Activated CD4-positive, alpha-beta T cell treated with anti-CD3 and anti-CD28 coated beads, Interleukin-2, amount 10 ng/mL, durations not matched to agents 24 days and 14 days (primary cell): ENCODE data around the gene MICOS13. TPM values are rescaled to one million over a fixed set of nuclear protein-coding genes. Genes with fewer than 3 reads are reported as not detected.

ENCODE experiments used
- DNase-seq: peaks from one replicate; pipeline ENCODE4 v3.0.0; 2022
- H3K27ac Mint-ChIP-seq: one replicate; pipeline ENCODE4 v1.8.0; 2022; ENCODE audit warnings: mild to moderate bottlenecking, mixed read lengths
- H3K27me3 Mint-ChIP-seq: one replicate; pipeline ENCODE4 v1.8.0; 2022; ENCODE audit warnings: mixed read lengths
- H3K36me3 Mint-ChIP-seq: one replicate; pipeline ENCODE4 v1.8.0; 2022; ENCODE audit warnings: low read depth, mild to moderate bottlenecking, mixed read lengths
- H3K4me1 Mint-ChIP-seq: one replicate; pipeline ENCODE4 v1.8.0; 2021; ENCODE audit warnings: mixed read lengths
- H3K4me3 Mint-ChIP-seq: one replicate; pipeline ENCODE4 v1.8.0; 2022; ENCODE audit warnings: mild to moderate bottlenecking, moderate library complexity, mixed read lengths
- H3K9me3 Mint-ChIP-seq: one replicate; pipeline ENCODE4 v1.8.0; 2021; ENCODE audit warnings: mixed read lengths
- intact Hi-C: fragments of 100-400 bp; cut with micrococcal nuclease; formaldehyde crosslinking; loops from one replicate; pipeline ENCODE4 v1.15.1; 2023
- total RNA-seq: library from RNA; stranded (reverse); gene quantifications from 2 replicates; pipeline ENCODE4 v1.2.3, GENCODE V29; 2022

Gene MICOS13
- total RNA-seq, 1 donor from 2014 or later = 56.2 TPM

- H3K4me1 Mint-ChIP-seq = no peaks in the 10 kb centered on the region
- H3K36me3 Mint-ChIP-seq = peaks cover 69% of the 10 kb centered on the region
- H3K4me3 Mint-ChIP-seq = no peak overlapping the region
- no peaks in the 10 kb centered on the region for H3K27me3 Mint-ChIP-seq
- intact Hi-C loops = no loop called here
- no peaks in the 10 kb centered on the region for H3K9me3 Mint-ChIP-seq
- no peak for DNase-seq
- H3K27ac Mint-ChIP-seq = no peak overlapping the region
Measured at GRCh38 chr19:5652261-5652660, 28.1 kb downstream of the MICOS13 start.

- no peak overlapping the region for H3K4me3 Mint-ChIP-seq
- peaks cover 75% of the 10 kb centered on the region for H3K36me3 Mint-ChIP-seq
- no peaks in the 10 kb centered on the region for H3K27me3 Mint-ChIP-seq
- H3K27ac Mint-ChIP-seq = no peak overlapping the region
- intact Hi-C loops = no loop called here
- no peak for DNase-seq
- no peaks in the 10 kb centered on the region for H3K4me1 Mint-ChIP-seq
- H3K9me3 Mint-ChIP-seq = no peaks in the 10 kb centered on the region
Measured at GRCh38 chr19:5651361-5651760, 29.0 kb downstream of the MICOS13 start.

GRCh38 chr19:5648464-5648863 lies 31.9 kb downstream of the MICOS13 start:
- no peaks in the 10 kb centered on the region for H3K9me3 Mint-ChIP-seq
- H3K4me1 Mint-ChIP-seq = peaks cover 2% of the 10 kb centered on the region
- no peak overlapping the region for H3K27ac Mint-ChIP-seq
- no peak for DNase-seq
- H3K27me3 Mint-ChIP-seq = no peaks in the 10 kb centered on the region
- intact Hi-C loops = no loop called here
- H3K36me3 Mint-ChIP-seq = peaks cover 80% of the 10 kb centered on the region
- no peak overlapping the region for H3K4me3 Mint-ChIP-seq

- H3K36me3 Mint-ChIP-seq = peaks cover 80% of the 10 kb centered on the region
- no peaks in the 10 kb centered on the region for H3K9me3 Mint-ChIP-seq
- intact Hi-C loops = no loop called here
- no peak for DNase-seq
- H3K4me1 Mint-ChIP-seq = peaks cover 4% of the 10 kb centered on the region
- H3K27ac Mint-ChIP-seq = no peak overlapping the region
- no peaks in the 10 kb centered on the region for H3K27me3 Mint-ChIP-seq
- no peak overlapping the region for H3K4me3 Mint-ChIP-seq
Measured at GRCh38 chr19:5646703-5647102, 33.6 kb downstream of the MICOS13 start.

- no peak overlapping the region for H3K27ac Mint-ChIP-seq
- no peaks in the 10 kb centered on the region for H3K9me3 Mint-ChIP-seq
- peaks cover 9% of the 10 kb centered on the region for H3K4me1 Mint-ChIP-seq
- H3K4me3 Mint-ChIP-seq = no peak overlapping the region
- no peak for DNase-seq
- H3K36me3 Mint-ChIP-seq = peaks cover 74% of the 10 kb centered on the region
- intact Hi-C loops = no loop called here
- H3K27me3 Mint-ChIP-seq = no peaks in the 10 kb centered on the region
Measured at GRCh38 chr19:5645409-5645808, 34.9 kb downstream of the MICOS13 start.

- Mint-ChIP-seq H3K36me3 (peaks cover 71% of the 10 kb centered on the region), H3K4me1 (peaks cover 9% of the 10 kb centered on the region), H3K27ac (no peak overlapping the region), H3K27me3 (no peaks in the 10 kb centered on the region), H3K9me3 (no peaks in the 10 kb centered on the region), H3K4me3 (no peak overlapping the region)
- intact Hi-C loops = no loop called here
- no peak for DNase-seq
Measured at GRCh38 chr19:5644037-5644436, 36.3 kb downstream of the MICOS13 start.

- DNase-seq = no peak
- intact Hi-C loops = no loop called here
- Mint-ChIP-seq H3K27me3 (no peaks in the 10 kb centered on the region), H3K9me3 (no peaks in the 10 kb centered on the region), H3K36me3 (peaks cover 68% of the 10 kb centered on the region), H3K4me1 (peaks cover 11% of the 10 kb centered on the region), H3K27ac (no peak overlapping the region), H3K4me3 (no peak overlapping the region)
Measured at GRCh38 chr19:5643060-5643459, 37.3 kb downstream of the MICOS13 start.

GRCh38 chr19:5642204-5642603 lies 38.1 kb downstream of the MICOS13 start:
- Mint-ChIP-seq H3K9me3 (no peaks in the 10 kb centered on the region), H3K4me1 (peaks cover 11% of the 10 kb centered on the region), H3K36me3 (peaks cover 60% of the 10 kb centered on the region), H3K27ac (no peak overlapping the region), H3K27me3 (no peaks in the 10 kb centered on the region), H3K4me3 (no peak overlapping the region)
- intact Hi-C loops = no loop called here
- DNase-seq = no peak

- H3K4me3 Mint-ChIP-seq = no peak overlapping the region
- H3K9me3 Mint-ChIP-seq = no peaks in the 10 kb centered on the region
- H3K4me1 Mint-ChIP-seq = peaks cover 11% of the 10 kb centered on the region
- H3K36me3 Mint-ChIP-seq = peaks cover 51% of the 10 kb centered on the region
- no peak for DNase-seq
- H3K27ac Mint-ChIP-seq = no peak overlapping the region
- no peaks in the 10 kb centered on the region for H3K27me3 Mint-ChIP-seq
- intact Hi-C loops = no loop called here
Measured at GRCh38 chr19:5641171-5641570, 39.1 kb downstream of the MICOS13 start.

GRCh38 chr19:5637971-5638370 lies 42.3 kb downstream of the MICOS13 start:
- H3K4me3 Mint-ChIP-seq = no peak overlapping the region
- H3K27me3 Mint-ChIP-seq = no peaks in the 10 kb centered on the region
- DNase-seq = no peak
- H3K4me1 Mint-ChIP-seq = peaks cover 19% of the 10 kb centered on the region
- H3K36me3 Mint-ChIP-seq = peaks cover 30% of the 10 kb centered on the region
- H3K27ac Mint-ChIP-seq = no peak overlapping the region
- intact Hi-C loops = no loop called here
- H3K9me3 Mint-ChIP-seq = no peaks in the 10 kb centered on the region

- peaks cover 29% of the 10 kb centered on the region for H3K36me3 Mint-ChIP-seq
- H3K27ac Mint-ChIP-seq = no peak overlapping the region
- no peaks in the 10 kb centered on the region for H3K9me3 Mint-ChIP-seq
- intact Hi-C loops = no loop called here
- no peak overlapping the region for H3K4me3 Mint-ChIP-seq
- DNase-seq = no peak
- no peaks in the 10 kb centered on the region for H3K27me3 Mint-ChIP-seq
- peaks cover 28% of the 10 kb centered on the region for H3K4me1 Mint-ChIP-seq
Measured at GRCh38 chr19:5635427-5635826, 44.9 kb downstream of the MICOS13 start.

- H3K4me3 Mint-ChIP-seq = no peak overlapping the region
- no peak overlapping the region for H3K27ac Mint-ChIP-seq
- no peaks in the 10 kb centered on the region for H3K9me3 Mint-ChIP-seq
- H3K4me1 Mint-ChIP-seq = peaks cover 45% of the 10 kb centered on the region
- intact Hi-C loops = no loop called here
- H3K27me3 Mint-ChIP-seq = no peaks in the 10 kb centered on the region
- no peak for DNase-seq
- peaks cover 44% of the 10 kb centered on the region for H3K36me3 Mint-ChIP-seq
Measured at GRCh38 chr19:5632657-5633056, 47.7 kb downstream of the MICOS13 start.

- intact Hi-C loops = no loop called here
- DNase-seq = no peak
- H3K4me1 Mint-ChIP-seq = peaks cover 48% of the 10 kb centered on the region
- peaks cover 48% of the 10 kb centered on the region for H3K36me3 Mint-ChIP-seq
- no peak overlapping the region for H3K27ac Mint-ChIP-seq
- no peaks in the 10 kb centered on the region for H3K9me3 Mint-ChIP-seq
- H3K4me3 Mint-ChIP-seq = no peak overlapping the region
- H3K27me3 Mint-ChIP-seq = no peaks in the 10 kb centered on the region
Measured at GRCh38 chr19:5632241-5632612, 48.1 kb downstream of the MICOS13 start.

GRCh38 chr19:5631567-5632240 lies 48.6 kb downstream of the MICOS13 start:
- H3K4me1 Mint-ChIP-seq = peaks cover 48% of the 10 kb centered on the region
- no peak for DNase-seq
- no peak overlapping the region for H3K27ac Mint-ChIP-seq
- no peaks in the 10 kb centered on the region for H3K27me3 Mint-ChIP-seq
- H3K36me3 Mint-ChIP-seq = peaks cover 50% of the 10 kb centered on the region
- intact Hi-C loops = no loop called here
- no peaks in the 10 kb centered on the region for H3K9me3 Mint-ChIP-seq
- no peak overlapping the region for H3K4me3 Mint-ChIP-seq

- intact Hi-C loops = no loop called here
- DNase-seq = no peak
- Mint-ChIP-seq H3K9me3 (no peaks in the 10 kb centered on the region), H3K36me3 (peaks cover 67% of the 10 kb centered on the region), H3K27me3 (no peaks in the 10 kb centered on the region), H3K27ac (peak overlapping the region; percentile 29), H3K4me3 (peak overlapping the region; percentile 44), H3K4me1 (peaks cover 59% of the 10 kb centered on the region)
Measured at GRCh38 chr19:5628919-5629481, 51.3 kb downstream of the MICOS13 start.
